GM23248 (cell line): Measurements from ENCODE around the gene TRAPPC13.

ENCODE experiments used
- EZH2 ChIP-seq: fragments of 200-600 bp; sonication (generic); IDR thresholded peaks from 2 replicates; pipeline ENCODE4 v1.6.1; 2018; ENCODE audit warnings: antibody characterized with exemption, mild to moderate bottlenecking; ENCODE audit not compliant: insufficient read depth, poor library complexity, severe bottlenecking
- EZH2phosphoT487 ChIP-seq: fragments of 200-600 bp; sonication (generic); IDR thresholded peaks from 2 replicates; pipeline ENCODE4 v1.6.1; 2018; ENCODE audit warnings: antibody characterized with exemption, moderate library complexity, mild to moderate bottlenecking, low read depth; ENCODE audit not compliant: insufficient read depth

- TF ChIP-seq EZH2phosphoT487 (no peak), EZH2 (no peak)
Measured at GRCh38 chr5:65654713-65655112, 29.9 kb downstream of the TRAPPC13 start.
